Panc1 (cell line): ENCODE data around the gene TMPRSS3. TPM values are rescaled to one million over a fixed set of nuclear protein-coding genes. Genes with fewer than 3 reads are reported as not detected.

Experiments
- ATAC-seq: fragments of 200-7000 bp; cut with Tn5 transposase; 2 replicates; pipeline ENCODE4 v1.9.1; 2020; ENCODE audit warnings: mild to moderate bottlenecking, moderate library complexity
- BruUV-seq: library from RNA; stranded (reverse); fragments of 400-500 nt; replicated peaks from 2 replicates; lab custom pipeline; 2021; lab: Mats Ljungman, UMichigan
- CTCF ChIA-PET: fragments of 300-600 bp; sonication (Branson Sonifier 250); formaldehyde crosslinking; loops from one replicate; lab custom pipeline; 2022; ENCODE audit warnings: antibody characterized with exemption; lab: Charles Lee
- POLR2A ChIA-PET: fragments of 300-600 bp; sonication (Branson Sonifier 250); formaldehyde crosslinking; loops from one replicate; lab custom pipeline; 2022; ENCODE audit warnings: antibody characterized with exemption; lab: Charles Lee
- DNase-seq: peaks from one replicate; pipeline ENCODE4 v3.0.0-alpha.2; 2010; ENCODE audit warnings: low read depth, low spot score
- H3K27ac ChIP-seq: 2 replicates; pipeline ENCODE4 v1.5.1; 2011; ENCODE audit warnings: mild to moderate bottlenecking, low read length, inconsistent platforms
- H3K27me3 ChIP-seq: fragments of 200-500 bp; sonication (Bioruptor generic); 2 replicates; pipeline ENCODE4 v1.6.0; 2014; ENCODE audit warnings: low read length, inconsistent platforms; ENCODE audit not compliant: control insufficient read depth, insufficient read depth
- H3K36me3 ChIP-seq: fragments of 200-500 bp; sonication (Bioruptor generic); 2 replicates; pipeline ENCODE4 v1.5.1; 2014; ENCODE audit warnings: inconsistent platforms, mild to moderate bottlenecking, low read length, moderate library complexity; ENCODE audit not compliant: control insufficient read depth, insufficient read depth
- H3K4me1 ChIP-seq: 2 replicates; pipeline ENCODE4 v1.5.1; 2011; ENCODE audit warnings: inconsistent platforms, mild to moderate bottlenecking, low read length, moderate library complexity; ENCODE audit not compliant: control insufficient read depth, insufficient read depth
- H3K4me3 ChIP-seq, 2 experiments: 2 replicates each; pipeline ENCODE4 v1.5.1; 2011 to 2012; ENCODE audit warnings: low read depth in 2 of 2, low read length in 2 of 2, mild to moderate bottlenecking in 2 of 2, inconsistent platforms in 1 of 2, moderate library complexity in 1 of 2
- H3K9me3 ChIP-seq: fragments of 200-500 bp; sonication (Bioruptor generic); 2 replicates; pipeline ENCODE4 v1.5.1; 2014; ENCODE audit warnings: low read depth, mild to moderate bottlenecking, inconsistent platforms, low read length, moderate library complexity; ENCODE audit not compliant: control insufficient read depth, insufficient read depth
- POLR2AphosphoS5 ChIP-seq: IDR thresholded peaks from 2 replicates; pipeline ENCODE4 v1.6.1; 2012; ENCODE audit warnings: mild to moderate bottlenecking, low read depth, low read length, moderate library complexity
- SIN3A ChIP-seq: IDR thresholded peaks from 2 replicates; pipeline ENCODE4 v1.6.1; 2012; ENCODE audit warnings: low read depth, mild to moderate bottlenecking, low read length, moderate library complexity, borderline replicate concordance; ENCODE audit not compliant: insufficient read depth
- TCF7L2 ChIP-seq: IDR thresholded peaks from 2 replicates; pipeline ENCODE4 v1.6.1; 2011; ENCODE audit warnings: mild to moderate bottlenecking, low read depth, low read length, inconsistent platforms
- in situ Hi-C: cut with HindIII; loops from 2 replicates; pipeline ENCODE4 v1.10.0; 2016; ENCODE audit warnings: low sequenced_read_pairs, low pct_unique_long_range_greater_than_20kb
- intact Hi-C: fragments of 100-400 bp; cut with micrococcal nuclease; formaldehyde crosslinking; loops from one replicate; pipeline ENCODE4 v1.10.0; 2022; ENCODE audit not compliant: unreplicated experiment
- total RNA-seq: library from RNA; stranded (reverse); gene quantifications from one replicate; pipeline ENCODE4 v1.2.1, GENCODE V29; 2021; ENCODE audit not compliant: unreplicated experiment
- TF ChIP-seq, protein P1 (sequence below): fragments of 450-650 bp; IDR thresholded peaks from 2 replicates; pipeline ENCODE4 v1.5.1; 2017; ENCODE audit warnings: mild to moderate bottlenecking
- TF ChIP-seq, protein P2 (sequence below), 2 experiments: IDR thresholded peaks; 2 replicates each; pipeline ENCODE4 v1.6.1; 2011 to 2012; ENCODE audit warnings: low read depth in 2 of 2, control low read depth in 1 of 2, low read length in 1 of 2, mild to moderate bottlenecking in 1 of 2, moderate library complexity in 1 of 2; ENCODE audit not compliant: insufficient read depth in 1 of 2

TMPRSS3 gene
- total RNA-seq, 1 experiment from 2014 or later = not detected

- no TSS peak for BruUV-seq
- POLR2A ChIA-PET = no interaction called here
- Histone ChIP-seq H3K27me3 (no peaks in the 10 kb centered on the region), H3K36me3 (no peaks in the 10 kb centered on the region), H3K27ac (no peak overlapping the region), H3K4me1 (no peaks in the 10 kb centered on the region; the same call in 1 of the 2 replicates), H3K9me3 (no peaks in the 10 kb centered on the region), H3K4me3 (no peak overlapping the region)
- no peak for TF ChIP-seq TCF7L2
- intact Hi-C loops (no loop called here), in situ Hi-C loops (no loop called here)
- DNase-seq (no peak), ATAC-seq (no peak)
- CTCF ChIA-PET = no interaction called here
Measured at GRCh38 chr21:42356046-42356445, 39.8 kb downstream of the TMPRSS3 start.

DNA sequence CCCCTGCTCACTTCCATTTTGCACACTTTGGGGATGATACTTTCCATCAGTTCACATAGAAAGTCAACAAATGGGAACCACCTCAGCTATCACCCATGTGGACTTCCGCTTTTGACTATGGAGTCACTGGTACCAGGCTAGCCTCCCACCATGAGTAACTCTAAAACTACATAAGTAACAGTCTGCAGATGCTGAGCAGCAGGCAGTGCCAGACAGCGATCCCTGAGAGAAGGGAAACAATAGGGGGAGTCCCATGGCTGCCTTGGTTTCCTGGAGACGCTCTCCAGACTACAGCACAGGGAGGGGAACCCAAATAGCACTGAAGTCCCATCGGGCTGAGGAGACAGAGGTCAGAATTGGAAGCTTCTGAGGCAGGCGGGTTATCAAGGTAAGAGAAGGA is 42.2 kb downstream of the TMPRSS3 start:
- H3K9me3 ChIP-seq = no peaks in the 10 kb centered on the region
- no peak for DNase-seq
- TF ChIP-seq SIN3A = no peak
- TF ChIP-seq TCF7L2 = no peak
- TF ChIP-seq, protein P1, sequence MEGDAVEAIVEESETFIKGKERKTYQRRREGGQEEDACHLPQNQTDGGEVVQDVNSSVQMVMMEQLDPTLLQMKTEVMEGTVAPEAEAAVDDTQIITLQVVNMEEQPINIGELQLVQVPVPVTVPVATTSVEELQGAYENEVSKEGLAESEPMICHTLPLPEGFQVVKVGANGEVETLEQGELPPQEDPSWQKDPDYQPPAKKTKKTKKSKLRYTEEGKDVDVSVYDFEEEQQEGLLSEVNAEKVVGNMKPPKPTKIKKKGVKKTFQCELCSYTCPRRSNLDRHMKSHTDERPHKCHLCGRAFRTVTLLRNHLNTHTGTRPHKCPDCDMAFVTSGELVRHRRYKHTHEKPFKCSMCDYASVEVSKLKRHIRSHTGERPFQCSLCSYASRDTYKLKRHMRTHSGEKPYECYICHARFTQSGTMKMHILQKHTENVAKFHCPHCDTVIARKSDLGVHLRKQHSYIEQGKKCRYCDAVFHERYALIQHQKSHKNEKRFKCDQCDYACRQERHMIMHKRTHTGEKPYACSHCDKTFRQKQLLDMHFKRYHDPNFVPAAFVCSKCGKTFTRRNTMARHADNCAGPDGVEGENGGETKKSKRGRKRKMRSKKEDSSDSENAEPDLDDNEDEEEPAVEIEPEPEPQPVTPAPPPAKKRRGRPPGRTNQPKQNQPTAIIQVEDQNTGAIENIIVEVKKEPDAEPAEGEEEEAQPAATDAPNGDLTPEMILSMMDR = no peak
- TF ChIP-seq POLR2AphosphoS5 = no peak
- TF ChIP-seq, protein P2, sequence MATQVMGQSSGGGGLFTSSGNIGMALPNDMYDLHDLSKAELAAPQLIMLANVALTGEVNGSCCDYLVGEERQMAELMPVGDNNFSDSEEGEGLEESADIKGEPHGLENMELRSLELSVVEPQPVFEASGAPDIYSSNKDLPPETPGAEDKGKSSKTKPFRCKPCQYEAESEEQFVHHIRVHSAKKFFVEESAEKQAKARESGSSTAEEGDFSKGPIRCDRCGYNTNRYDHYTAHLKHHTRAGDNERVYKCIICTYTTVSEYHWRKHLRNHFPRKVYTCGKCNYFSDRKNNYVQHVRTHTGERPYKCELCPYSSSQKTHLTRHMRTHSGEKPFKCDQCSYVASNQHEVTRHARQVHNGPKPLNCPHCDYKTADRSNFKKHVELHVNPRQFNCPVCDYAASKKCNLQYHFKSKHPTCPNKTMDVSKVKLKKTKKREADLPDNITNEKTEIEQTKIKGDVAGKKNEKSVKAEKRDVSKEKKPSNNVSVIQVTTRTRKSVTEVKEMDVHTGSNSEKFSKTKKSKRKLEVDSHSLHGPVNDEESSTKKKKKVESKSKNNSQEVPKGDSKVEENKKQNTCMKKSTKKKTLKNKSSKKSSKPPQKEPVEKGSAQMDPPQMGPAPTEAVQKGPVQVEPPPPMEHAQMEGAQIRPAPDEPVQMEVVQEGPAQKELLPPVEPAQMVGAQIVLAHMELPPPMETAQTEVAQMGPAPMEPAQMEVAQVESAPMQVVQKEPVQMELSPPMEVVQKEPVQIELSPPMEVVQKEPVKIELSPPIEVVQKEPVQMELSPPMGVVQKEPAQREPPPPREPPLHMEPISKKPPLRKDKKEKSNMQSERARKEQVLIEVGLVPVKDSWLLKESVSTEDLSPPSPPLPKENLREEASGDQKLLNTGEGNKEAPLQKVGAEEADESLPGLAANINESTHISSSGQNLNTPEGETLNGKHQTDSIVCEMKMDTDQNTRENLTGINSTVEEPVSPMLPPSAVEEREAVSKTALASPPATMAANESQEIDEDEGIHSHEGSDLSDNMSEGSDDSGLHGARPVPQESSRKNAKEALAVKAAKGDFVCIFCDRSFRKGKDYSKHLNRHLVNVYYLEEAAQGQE (IDR thresholded peaks at IDR 0.05; ENCODE audit: insufficient read depth in 1 of 2, low read depth in 2 of 2, low read length in 1 of 2) = no peak
- H3K4me1 ChIP-seq = no peaks in the 10 kb centered on the region; the same call in 1 of the 2 replicates
- H3K27me3 ChIP-seq = no peaks in the 10 kb centered on the region
- no peaks in the 10 kb centered on the region for H3K36me3 ChIP-seq
- no TSS peak for BruUV-seq
- H3K27ac ChIP-seq = no peak overlapping the region
- POLR2A ChIA-PET = no interaction called here
- no peak for ATAC-seq
- intact Hi-C loops = no loop called here
- no peak overlapping the region for H3K4me3 ChIP-seq
- CTCF ChIA-PET = no interaction called here
- in situ Hi-C loops = no loop called here

GRCh38 chr21:42352441-42353095 is 43.3 kb downstream of the TMPRSS3 start:
- BruUV-seq = no TSS peak
- TF ChIP-seq, protein P2 (IDR thresholded peaks at IDR 0.05; ENCODE audit: insufficient read depth in 1 of 2, low read depth in 2 of 2, low read length in 1 of 2) = no peak
- TF ChIP-seq POLR2AphosphoS5 = no peak
- TF ChIP-seq, protein P1 = no peak
- Histone ChIP-seq H3K4me3 (no peak overlapping the region), H3K4me1 (no peaks in the 10 kb centered on the region; the same call in 1 of the 2 replicates), H3K36me3 (no peaks in the 10 kb centered on the region), H3K27ac (no peak overlapping the region), H3K9me3 (no peaks in the 10 kb centered on the region), H3K27me3 (no peaks in the 10 kb centered on the region)
- ChIA-PET POLR2A (no interaction called here), CTCF (no interaction called here)
- in situ Hi-C loops = no loop called here
- intact Hi-C loops = no loop called here
- ATAC-seq (no peak), DNase-seq (no peak)
